Measurements from ENCODE around the gene CCR5AS.

Gene CCR5AS

GRCh38 chr3:46397111-46397510, 9.8 kb downstream of the CCR5AS start:
- no peaks in the 10 kb centered on the region for H3K36me3 ChIP-seq (ENCODE audit: control insufficient read depth in 2 of 4, insufficient read depth in 4 of 4, low read length in 3 of 4)
- H3K4me3 ChIP-seq (ENCODE audit: extremely low read depth in 1 of 4, insufficient read depth in 2 of 4, low read depth in 3 of 4, low read length in 4 of 4): no peak overlapping the region
- H2BK15ac ChIP-seq (ENCODE audit: low read length): no peak overlapping the region
- no peak overlapping the region for H2BK20ac ChIP-seq (ENCODE audit: low read length)
- no peak overlapping the region for H2AFZ ChIP-seq (ENCODE audit: low read length)
- no peak overlapping the region for H4K8ac ChIP-seq (ENCODE audit: extremely low read depth, insufficient read depth, low read length)
- H2AK5ac ChIP-seq (ENCODE audit: low read depth, low read length): no peak overlapping the region
- H3K9ac ChIP-seq (replicated peaks in 1 of 4; ENCODE audit: extremely low read depth in 1 of 4, low read depth in 3 of 4, low read length in 3 of 4): no peak overlapping the region
- H4K20me1 ChIP-seq (replicated peaks in 1 of 2; ENCODE audit: control insufficient read depth in 1 of 2, insufficient read depth in 2 of 2, low read length in 2 of 2): no peaks in the 10 kb centered on the region
- no peaks in the 10 kb centered on the region for H3K27me3 ChIP-seq (replicated peaks in 1 of 4; ENCODE audit: control insufficient read depth in 3 of 4, extremely low read depth in 1 of 4, insufficient read depth in 3 of 4, low read length in 3 of 4)
- no peaks in the 10 kb centered on the region for H3K79me1 ChIP-seq (ENCODE audit: low read depth, low read length)
- H3K4me1 ChIP-seq (replicated peaks in 1 of 4; ENCODE audit: control insufficient read depth in 3 of 4, insufficient read depth in 4 of 4, low read length in 3 of 4): peaks cover 0 to 6% (median under 1%) of the 10 kb centered on the region in 4 experiments; a peak in 1 of 7 replicates
- CTCF ChIA-PET (ENCODE audit: partially characterized antibody): interaction anchor here (0.9 to 1.8 kb wide), 6 partner anchors 8 to 189 kb away, joined by 3 to 5 read pairs (median 3); partner anchors contain the start of genes CCR1 and CCRL2
- DNase-seq (ENCODE audit: low read depth in 1 of 2, low spot score in 2 of 2): no peak
- H3K56ac ChIP-seq (replicated peaks; ENCODE audit: insufficient read length, low read depth, low read length): no peak overlapping the region
- WGBS, 2 experiments (ENCODE audit: extremely low coverage in 1 of 2, insufficient coverage in 1 of 2, insufficient read length in 1 of 2, insufficient replicate concordance in 2 of 2, low coverage in 1 of 2, low lambda C conversion rate in 2 of 2, missing lambda C conversion rate in 1 of 2): 83% methylated on average over 7 of the region's 7 CpGs; no CpG with 5 or more reads in 1 of the 2 experiments
- H3K4me2 ChIP-seq (ENCODE audit: insufficient read depth in 1 of 2, low read depth in 2 of 2, low read length in 2 of 2): no peak overlapping the region
- H3K23ac ChIP-seq (ENCODE audit: insufficient read length): no peak overlapping the region
- no peak overlapping the region for H2BK5ac ChIP-seq (ENCODE audit: low read depth, low read length)
- H3K18ac ChIP-seq (ENCODE audit: extremely low read depth, low read length): no peak overlapping the region
- POLR2A ChIA-PET (ENCODE audit: partially characterized antibody): no interaction called here
- TF ChIP-seq POLR2AphosphoS5 (IDR thresholded peaks at IDR 0.05; ENCODE audit: low read depth, low read length): no peak
- TF ChIP-seq TCF12 (IDR thresholded peaks at IDR 0.05; ENCODE audit: low read depth, low read length): no peak
- TF ChIP-seq, protein P1, sequence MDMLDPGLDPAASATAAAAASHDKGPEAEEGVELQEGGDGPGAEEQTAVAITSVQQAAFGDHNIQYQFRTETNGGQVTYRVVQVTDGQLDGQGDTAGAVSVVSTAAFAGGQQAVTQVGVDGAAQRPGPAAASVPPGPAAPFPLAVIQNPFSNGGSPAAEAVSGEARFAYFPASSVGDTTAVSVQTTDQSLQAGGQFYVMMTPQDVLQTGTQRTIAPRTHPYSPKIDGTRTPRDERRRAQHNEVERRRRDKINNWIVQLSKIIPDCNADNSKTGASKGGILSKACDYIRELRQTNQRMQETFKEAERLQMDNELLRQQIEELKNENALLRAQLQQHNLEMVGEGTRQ (IDR thresholded peaks at IDR 0.05; ENCODE audit: low read length): no peak
- H3K27ac ChIP-seq (ENCODE audit: low read depth, low read length): no peak overlapping the region
- no peak overlapping the region for H2BK120ac ChIP-seq (replicated peaks; ENCODE audit: low read depth, low read length)
- no peak overlapping the region for H4K5ac ChIP-seq (ENCODE audit: insufficient read length, low read depth, low read length)
- H3K23me2 ChIP-seq (ENCODE audit: low read depth, low read length): no peaks in the 10 kb centered on the region
- H4K91ac ChIP-seq (replicated peaks; ENCODE audit: insufficient read length, low read length): peak overlapping the region; percentile 41
- FAIRE-seq: no peak
- no peak overlapping the region for H3K14ac ChIP-seq (ENCODE audit: insufficient read length)
- H3K9me3 ChIP-seq (ENCODE audit: insufficient read depth in 2 of 2, low read depth in 1 of 2, low read length in 1 of 2): no peaks in the 10 kb centered on the region
- H2BK12ac ChIP-seq (ENCODE audit: low read depth, low read length): no peak overlapping the region
- no peaks in the 10 kb centered on the region for H3K79me2 ChIP-seq (ENCODE audit: control insufficient read depth in 1 of 2, insufficient read depth in 2 of 2, low read length in 2 of 2)
- H3K4ac ChIP-seq (replicated peaks; ENCODE audit: insufficient read length, low read depth, low read length): no peak overlapping the region
